Upper lobe of right lung (tissue), 1 donor: ENCODE data around the gene FHIT. TPM values are rescaled to one million over a fixed set of nuclear protein-coding genes. Genes with fewer than 3 reads are reported as not detected.

Experiments used
- ATAC-seq: fragments of 200-7000 bp; cut with Tn5 transposase; one replicate; pipeline ENCODE4 v1.9.1; 2020; ENCODE audit warnings: mild to moderate bottlenecking, moderate library complexity
- DNase-seq: peaks from one replicate; pipeline ENCODE4 v3.0.0-alpha.2; 2020
- H3K27ac ChIP-seq: fragments of 200-600 bp; one replicate; pipeline ENCODE4 v1.8.0; 2022
- H3K27me3 ChIP-seq: fragments of 200-600 bp; one replicate; pipeline ENCODE4 v1.8.0; 2022; ENCODE audit warnings: mild to moderate bottlenecking
- H3K36me3 ChIP-seq: fragments of 200-600 bp; one replicate; pipeline ENCODE4 v1.8.0; 2022
- H3K4me1 ChIP-seq: fragments of 200-600 bp; one replicate; pipeline ENCODE4 v1.8.0; 2022
- H3K4me3 ChIP-seq: fragments of 200-600 bp; one replicate; pipeline ENCODE4 v1.8.0; 2022; ENCODE audit warnings: mild to moderate bottlenecking
- H3K9me3 ChIP-seq: fragments of 200-600 bp; one replicate; pipeline ENCODE4 v1.8.0; 2022
- intact Hi-C: fragments of 100-400 bp; cut with DNase I; formaldehyde crosslinking; loops from one replicate; pipeline ENCODE4 v1.11.0; 2022
- total RNA-seq: library from RNA; stranded (reverse); fragmentation: NEBNext Ultra II Directional; extraction: Animal tissue kit (Norgen Biotek cat#: 25700); gene quantifications from one replicate; pipeline ENCODE4 v1.2.1, GENCODE V29; 2021
- TF ChIP-seq, protein P1 (sequence below): fragments of 200-600 bp; IDR thresholded peaks from one replicate; pipeline ENCODE4 v1.8.0; 2022; ENCODE audit warnings: antibody characterized with exemption
- donor health status: DM: no; HTN: yes; CAD: no; lungs with severe emphysema.

Gene FHIT
- total RNA-seq, 1 donor from 2014 or later, result 9.6 TPM

DNA sequence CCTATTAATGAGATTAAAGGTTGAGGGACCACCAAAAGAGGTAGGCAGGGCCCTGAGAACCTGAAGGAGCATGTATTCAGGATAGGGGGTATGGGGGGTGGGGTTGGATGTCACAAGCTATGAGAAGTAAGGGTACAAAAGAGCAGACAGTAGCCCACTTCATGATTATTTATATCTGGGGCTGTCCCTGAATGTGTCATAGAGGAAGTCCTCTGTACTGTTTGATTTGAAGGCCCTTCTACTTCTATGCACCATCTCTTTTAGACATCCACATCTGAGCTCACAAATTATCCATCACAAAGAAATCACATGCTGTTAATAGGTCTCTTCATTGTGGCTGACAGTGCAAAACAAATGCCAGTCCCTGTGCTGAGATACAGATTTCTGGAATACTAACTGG is 68.6 kb downstream of the FHIT start:
- ATAC-seq, result no peak
- TF ChIP-seq, protein P1, sequence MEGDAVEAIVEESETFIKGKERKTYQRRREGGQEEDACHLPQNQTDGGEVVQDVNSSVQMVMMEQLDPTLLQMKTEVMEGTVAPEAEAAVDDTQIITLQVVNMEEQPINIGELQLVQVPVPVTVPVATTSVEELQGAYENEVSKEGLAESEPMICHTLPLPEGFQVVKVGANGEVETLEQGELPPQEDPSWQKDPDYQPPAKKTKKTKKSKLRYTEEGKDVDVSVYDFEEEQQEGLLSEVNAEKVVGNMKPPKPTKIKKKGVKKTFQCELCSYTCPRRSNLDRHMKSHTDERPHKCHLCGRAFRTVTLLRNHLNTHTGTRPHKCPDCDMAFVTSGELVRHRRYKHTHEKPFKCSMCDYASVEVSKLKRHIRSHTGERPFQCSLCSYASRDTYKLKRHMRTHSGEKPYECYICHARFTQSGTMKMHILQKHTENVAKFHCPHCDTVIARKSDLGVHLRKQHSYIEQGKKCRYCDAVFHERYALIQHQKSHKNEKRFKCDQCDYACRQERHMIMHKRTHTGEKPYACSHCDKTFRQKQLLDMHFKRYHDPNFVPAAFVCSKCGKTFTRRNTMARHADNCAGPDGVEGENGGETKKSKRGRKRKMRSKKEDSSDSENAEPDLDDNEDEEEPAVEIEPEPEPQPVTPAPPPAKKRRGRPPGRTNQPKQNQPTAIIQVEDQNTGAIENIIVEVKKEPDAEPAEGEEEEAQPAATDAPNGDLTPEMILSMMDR, result no peak
- no peaks in the 10 kb centered on the region for H3K9me3 ChIP-seq
- DNase-seq, result no peak
- no peaks in the 10 kb centered on the region for H3K4me1 ChIP-seq
- H3K4me3 ChIP-seq, result no peak overlapping the region
- no peaks in the 10 kb centered on the region for H3K36me3 ChIP-seq
- no peaks in the 10 kb centered on the region for H3K27me3 ChIP-seq
- H3K27ac ChIP-seq, result no peak overlapping the region
- intact Hi-C loops, result no loop called here

DNA sequence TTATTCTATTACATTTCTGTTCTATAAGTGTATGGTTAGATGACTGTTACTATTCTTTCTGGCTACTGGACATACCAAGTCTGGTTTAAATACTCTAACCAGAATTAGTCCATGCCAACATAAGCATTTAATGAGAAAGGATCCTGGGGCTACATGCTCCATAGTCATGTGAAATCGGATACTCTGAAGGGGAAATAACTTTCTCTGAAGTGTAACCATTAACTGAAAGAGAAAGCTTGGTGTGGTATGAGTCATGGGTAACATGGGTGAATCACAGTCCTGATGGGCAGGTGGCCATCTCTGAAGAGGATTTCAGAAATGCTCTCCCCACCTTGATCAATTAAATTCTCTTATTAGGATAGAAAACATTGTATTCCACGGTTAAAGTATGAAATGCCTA is 69.4 kb downstream of the FHIT start:
- TF ChIP-seq, protein P1, result no peak
- Histone ChIP-seq H3K4me3 (no peak overlapping the region), H3K27ac (no peak overlapping the region), H3K36me3 (no peaks in the 10 kb centered on the region), H3K27me3 (no peaks in the 10 kb centered on the region), H3K9me3 (no peaks in the 10 kb centered on the region), H3K4me1 (no peaks in the 10 kb centered on the region)
- intact Hi-C loops, result no loop called here
- DNase-seq, result no peak
- no peak for ATAC-seq

DNA sequence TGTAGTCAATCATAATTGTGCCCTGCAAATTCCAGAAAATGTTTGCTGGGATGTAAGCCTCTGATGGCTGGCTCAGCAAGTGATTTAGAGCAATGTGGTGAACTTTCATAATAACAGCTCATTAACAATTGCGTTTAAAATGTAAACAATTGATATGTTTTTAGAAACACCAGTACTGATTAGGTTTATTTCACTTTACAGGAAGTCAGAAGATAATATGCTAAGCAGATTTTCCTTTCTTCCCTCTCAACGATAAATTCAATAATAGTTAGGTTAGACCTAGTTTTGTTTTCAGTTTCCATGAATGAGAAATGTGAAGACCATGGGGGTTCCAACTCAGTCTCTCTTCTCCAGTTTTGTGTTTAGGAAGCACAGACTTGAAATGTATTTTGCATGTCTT is 71.0 kb downstream of the FHIT start:
- DNase-seq, result no peak
- Histone ChIP-seq H3K9me3 (no peaks in the 10 kb centered on the region), H3K36me3 (no peaks in the 10 kb centered on the region), H3K4me3 (no peak overlapping the region), H3K27ac (no peak overlapping the region), H3K4me1 (no peaks in the 10 kb centered on the region), H3K27me3 (no peaks in the 10 kb centered on the region)
- intact Hi-C loops, result no loop called here
- TF ChIP-seq, protein P1, result no peak
- no peak for ATAC-seq

DNA sequence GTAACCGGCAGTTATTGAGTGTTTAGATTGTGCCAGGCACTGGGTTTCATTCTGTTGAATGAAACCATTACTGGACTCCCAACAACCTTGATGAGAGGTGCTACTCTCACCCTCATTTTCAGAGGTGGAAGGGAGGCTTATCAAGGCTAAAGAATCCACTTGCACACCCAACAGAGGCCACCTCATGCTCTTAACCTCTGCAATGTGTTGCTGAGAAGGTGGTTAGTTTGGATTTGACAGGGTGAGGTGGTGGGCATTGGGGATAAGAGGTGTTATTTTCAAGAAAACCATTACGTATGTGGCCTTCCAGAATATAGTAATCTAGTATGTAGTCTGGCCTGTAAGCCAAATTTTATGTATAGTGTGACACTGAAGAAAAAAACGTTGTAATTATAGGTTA is 73.1 kb downstream of the FHIT start:
- ATAC-seq (no peak), DNase-seq (no peak)
- Histone ChIP-seq H3K4me1 (no peaks in the 10 kb centered on the region), H3K36me3 (no peaks in the 10 kb centered on the region), H3K27ac (no peak overlapping the region), H3K27me3 (no peaks in the 10 kb centered on the region), H3K9me3 (no peaks in the 10 kb centered on the region), H3K4me3 (no peak overlapping the region)
- intact Hi-C loops, result no loop called here
- TF ChIP-seq, protein P1, result no peak

DNA sequence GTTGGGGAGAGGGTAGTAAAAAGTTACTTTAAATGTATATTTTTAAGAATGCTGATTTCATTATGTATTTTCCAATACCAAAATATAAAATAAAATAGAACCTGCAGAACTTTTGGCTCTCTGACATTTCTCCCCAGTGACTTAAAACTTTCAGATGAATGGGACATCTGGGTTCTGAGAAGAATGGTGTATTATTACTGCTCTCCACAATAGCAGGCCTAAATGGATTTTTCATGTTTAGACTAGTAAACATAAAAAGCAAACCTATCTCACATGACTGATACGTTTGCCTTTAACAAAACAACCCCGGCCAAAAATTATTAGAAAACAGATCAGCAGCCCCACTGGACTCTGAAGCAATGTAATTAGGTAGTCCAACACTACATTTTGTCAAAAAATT is 73.8 kb downstream of the FHIT start:
- TF ChIP-seq, protein P1, result no peak
- no peak overlapping the region for H3K4me3 ChIP-seq
- no peak overlapping the region for H3K27ac ChIP-seq
- ATAC-seq (no peak), DNase-seq (no peak)
- H3K9me3 ChIP-seq, result no peaks in the 10 kb centered on the region
- H3K4me1 ChIP-seq, result no peaks in the 10 kb centered on the region
- no peaks in the 10 kb centered on the region for H3K36me3 ChIP-seq
- H3K27me3 ChIP-seq, result no peaks in the 10 kb centered on the region
- intact Hi-C loops, result no loop called here

DNA sequence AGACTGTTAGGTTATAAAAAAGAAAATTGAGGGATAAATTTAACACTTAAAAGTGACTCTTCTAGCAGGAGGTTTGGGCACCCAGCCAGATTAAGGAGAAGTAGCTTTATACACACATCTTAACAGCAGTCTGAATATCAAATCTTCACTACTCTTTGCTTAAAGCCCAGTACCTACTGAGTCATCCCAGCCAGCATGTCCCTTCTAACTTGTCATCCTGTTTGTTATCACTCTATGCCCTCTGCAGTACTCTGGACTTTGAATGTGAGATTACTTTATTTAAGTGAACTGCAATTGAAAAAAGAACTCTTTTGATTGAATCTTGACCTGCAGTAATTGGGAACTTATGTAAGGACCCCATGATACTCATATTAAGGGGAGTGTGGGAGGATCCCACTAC is 77.6 kb downstream of the FHIT start:
- no peaks in the 10 kb centered on the region for H3K36me3 ChIP-seq
- no peaks in the 10 kb centered on the region for H3K4me1 ChIP-seq
- intact Hi-C loops, result no loop called here
- H3K27ac ChIP-seq, result no peak overlapping the region
- no peaks in the 10 kb centered on the region for H3K9me3 ChIP-seq
- H3K4me3 ChIP-seq, result no peak overlapping the region
- H3K27me3 ChIP-seq, result no peaks in the 10 kb centered on the region
- ATAC-seq (no peak), DNase-seq (no peak)
- TF ChIP-seq, protein P1, result no peak
